HepG2 (cell line): ENCODE results near the gene PLAAT3. TPM values are rescaled to one million over a fixed set of nuclear protein-coding genes. Genes with fewer than 3 reads are reported as not detected.

ENCODE experiments used
- ATAC-seq: fragments of 200-7000 bp; cut with Tn5 transposase; 3 replicates; pipeline ENCODE4 v1.9.1; 2020; ENCODE audit warnings: mild to moderate bottlenecking, moderate library complexity
- BruUV-seq: library from RNA; stranded (reverse); fragments of 400-500 nt; replicated peaks from 2 replicates; lab custom pipeline; 2021; lab: Mats Ljungman, UMichigan
- CTCF ChIA-PET: fragments of 300-600 bp; formaldehyde crosslinking; extraction: SDS; loops from one replicate; lab custom pipeline; 2021; ENCODE audit warnings: low total read pairs, inconsistent platforms, low intra/inter-chr PET ratio; lab: Yijun Ruan, JAX
- POLR2A ChIA-PET: fragments of 350-600 bp; sonication (Branson Sonifier 250); formaldehyde crosslinking; loops from one replicate; lab custom pipeline; 2020; ENCODE audit warnings: antibody characterized with exemption, inconsistent platforms; lab: Yijun Ruan, JAX
- DNase-seq: peaks from one replicate; pipeline ENCODE4 v3.0.0-alpha.2; 2015; ENCODE audit warnings: low spot score
- FAIRE-seq: peaks from 3 replicates; lab custom pipeline; 2011; peaks lifted over from hg19 to GRCh38; lab: Jason Lieb, UNC
- H2AFZ ChIP-seq: one replicate; pipeline ENCODE4 v1.6.1; 2011; ENCODE audit warnings: low read length, inconsistent platforms
- H3K27ac ChIP-seq: fragments of 300-600 bp; 3 replicates; pipeline ENCODE4 v1.8.0; 2011; ENCODE audit warnings: mixed run types, mild to moderate bottlenecking, mixed read lengths, low read length, inconsistent platforms; ENCODE audit not compliant: insufficient read depth; ENCODE audit errors: extremely low read length
- H3K27me3 ChIP-seq, 2 experiments: fragments of 200-600 bp in 1 of 2; 2 replicates in 1 of 2; 3 replicates in 1 of 2; pipeline versions ENCODE4 v1.6.0 to v1.8.0; 2011; ENCODE audit warnings: low read length in 2 of 2, mild to moderate bottlenecking in 2 of 2, moderate library complexity in 2 of 2, inconsistent platforms in 1 of 2; ENCODE audit not compliant: insufficient read depth in 2 of 2, control insufficient read depth in 1 of 2
- H3K36me3 ChIP-seq, 2 experiments: fragments of 200-600 bp in 1 of 2; replicated peaks in 1 of 2; 2 replicates in 1 of 2; 3 replicates in 1 of 2; pipeline versions ENCODE4 v1.5.1 to v1.8.0; 2011; ENCODE audit warnings: low read length in 2 of 2, inconsistent platforms in 1 of 2; ENCODE audit not compliant: insufficient read depth in 2 of 2, control insufficient read depth in 1 of 2
- H3K4me1 ChIP-seq: 2 replicates; pipeline ENCODE4 v1.5.1; 2012; ENCODE audit warnings: low read length, inconsistent platforms; ENCODE audit not compliant: insufficient read depth
- H3K4me2 ChIP-seq: 2 replicates; pipeline ENCODE4 v1.6.0; 2011; ENCODE audit warnings: low read depth, low read length, inconsistent platforms
- H3K4me3 ChIP-seq, 3 experiments: fragments of 200-600 bp in 1 of 3; sonication (generic), shearing (Covaris generic) in 1 of 3; replicated peaks in 1 of 3; 2 replicates each; pipeline ENCODE4 v1.5.1; 2011 to 2016; ENCODE audit warnings: low read length in 3 of 3, inconsistent platforms in 2 of 3, low read depth in 2 of 3, mild to moderate bottlenecking in 2 of 3, control low read depth in 1 of 3, mixed read lengths in 1 of 3; ENCODE audit not compliant: insufficient read depth in 1 of 3
- H3K79me2 ChIP-seq: one replicate; pipeline ENCODE4 v1.6.1; 2011; ENCODE audit warnings: low read length, inconsistent platforms; ENCODE audit not compliant: insufficient read depth
- H3K9ac ChIP-seq: 2 replicates; pipeline ENCODE4 v1.6.0; 2011; ENCODE audit warnings: mild to moderate bottlenecking, low read depth, low read length, inconsistent platforms; ENCODE audit not compliant: insufficient read depth
- H3K9me3 ChIP-seq: 2 replicates; pipeline ENCODE4 v1.5.1; 2012; ENCODE audit warnings: mild to moderate bottlenecking, low read length
- H4K20me1 ChIP-seq: 2 replicates; pipeline ENCODE4 v1.6.0; 2011; ENCODE audit warnings: inconsistent platforms, mild to moderate bottlenecking, low read length, moderate library complexity; ENCODE audit not compliant: insufficient read depth
- AHR ChIP-seq: IDR thresholded peaks from 2 replicates; pipeline ENCODE4 v1.6.1; 2018; ENCODE audit warnings: missing genetic modification reagents, missing compliant biosample characterization
- ATF1 ChIP-seq: IDR thresholded peaks from 2 replicates; pipeline ENCODE4 v1.6.1; 2016; ENCODE audit warnings: mild to moderate bottlenecking, control low read depth
- BRD4 ChIP-seq: sonication (generic); formaldehyde crosslinking; IDR thresholded peaks from 2 replicates; pipeline ENCODE4 v1.4.0; 2020; ENCODE audit warnings: missing genetic modification reagents
- CBX2 ChIP-seq, 2 experiments: fragments of 200-600 bp in 1 of 2; sonication (generic); formaldehyde crosslinking in 1 of 2; IDR thresholded peaks; 2 replicates each; pipeline versions ENCODE4 v1.7.0 to v1.8.1; 2018 to 2022; ENCODE audit warnings: low read depth in 2 of 2, low read length in 1 of 2, mild to moderate bottlenecking in 1 of 2, missing genetic modification reagents in 1 of 2
- HNRNPUL1 ChIP-seq: fragments of 200-400 bp; formaldehyde crosslinking; IDR thresholded peaks from 2 replicates; pipeline ENCODE4 v1.6.1; 2017; ENCODE audit warnings: low read depth, mild to moderate bottlenecking, low read length, moderate library complexity
- NR2C2 ChIP-seq: sonication (generic); formaldehyde crosslinking; IDR thresholded peaks from 2 replicates; pipeline ENCODE4 v1.4.0; 2020; ENCODE audit warnings: missing genetic modification reagents, mild to moderate bottlenecking, moderate library complexity, borderline replicate concordance
- PHF8 ChIP-seq: sonication (generic); formaldehyde crosslinking; IDR thresholded peaks from 2 replicates; pipeline ENCODE4 v1.5.0; 2020; ENCODE audit warnings: missing genetic modification reagents
- PTBP1 ChIP-seq: fragments of 200-400 bp; formaldehyde crosslinking; IDR thresholded peaks from 2 replicates; pipeline ENCODE4 v1.6.1; 2018; ENCODE audit warnings: low read length, low read depth; ENCODE audit not compliant: poor library complexity, severe bottlenecking
- SATB2 ChIP-seq: sonication (generic); formaldehyde crosslinking; IDR thresholded peaks from 2 replicates; pipeline ENCODE4 v1.5.0; 2020; ENCODE audit warnings: missing genetic modification reagents
- SNAPC2 ChIP-seq: sonication (generic); formaldehyde crosslinking; IDR thresholded peaks from 2 replicates; pipeline ENCODE4 v1.8.1; 2022; ENCODE audit warnings: mild to moderate bottlenecking, missing genetic modification reagents
- SYNCRIP ChIP-seq: fragments of 200-400 bp; formaldehyde crosslinking; IDR thresholded peaks from 2 replicates; pipeline ENCODE4 v1.6.1; 2018; ENCODE audit warnings: mild to moderate bottlenecking, low read depth, low read length; ENCODE audit not compliant: insufficient read depth
- THAP11 ChIP-seq: IDR thresholded peaks from 2 replicates; pipeline ENCODE4 v1.6.1; 2016; ENCODE audit warnings: missing biosample characterization, missing genetic modification reagents
- ZNF432 ChIP-seq: sonication (generic); formaldehyde crosslinking; IDR thresholded peaks from 2 replicates; pipeline ENCODE4 v1.5.0; 2020; ENCODE audit warnings: missing genetic modification reagents, mild to moderate bottlenecking, borderline replicate concordance
- ZNF530 ChIP-seq: sonication (generic); formaldehyde crosslinking; IDR thresholded peaks from 2 replicates; pipeline ENCODE4 v1.5.0; 2020; ENCODE audit warnings: low read depth, mild to moderate bottlenecking, missing genetic modification reagents
- ZNF746 ChIP-seq: sonication (generic); formaldehyde crosslinking; IDR thresholded peaks from 2 replicates; pipeline ENCODE4 v1.8.0; 2022; ENCODE audit warnings: mild to moderate bottlenecking, missing genetic modification reagents
- ZNF773 ChIP-seq: sonication (generic); formaldehyde crosslinking; IDR thresholded peaks from 2 replicates; pipeline ENCODE4 v1.4.0; 2020; ENCODE audit warnings: missing genetic modification reagents, borderline replicate concordance
- WGBS: methylation state at CpG from one replicate; pipeline ENCODE4 v1.1.6; 2017; ENCODE audit warnings: low lambda C conversion rate; 5-methylcytosine and 5-hydroxymethylcytosine counted together
- in situ Hi-C: cut with HindIII; loops from 2 replicates; pipeline ENCODE4 v1.10.0; 2017; ENCODE audit warnings: low pct_unique_long_range_greater_than_20kb; ENCODE audit not compliant: extremely low pct_ligation_motif_present
- intact Hi-C: fragments of 100-400 bp; cut with micrococcal nuclease; formaldehyde crosslinking; loops from one replicate; pipeline ENCODE4 v1.10.0; 2022; ENCODE audit not compliant: unreplicated experiment
- polyA plus RNA-seq, 8 experiments: library from polyadenylated mRNA; depleted of rRNA in 3 of 8; stranded (reverse) in 7 of 8; unstranded in 1 of 8; fragments of >200 nt; fragmentation: Illumina TruSeq in 4 of 8; extraction: Trizol in 4 of 8; gene quantifications; 2 replicates each; pipeline versions ENCODE4 v1.2.1 to v1.2.3, GENCODE V29; 2011 to 2016; ENCODE audit warnings: low read depth in 4 of 8, missing spikeins in 1 of 8, mixed read lengths in 1 of 8; ENCODE audit not compliant: insufficient read depth in 1 of 8
- total RNA-seq, 5 experiments: library from RNA; depleted of rRNA; stranded (reverse); fragments of >200 nt; fragmentation: Illumina TruSeq; extraction: Trizol; gene quantifications; 2 replicates each; pipeline ENCODE4 v1.2.3, GENCODE V29; 2016; ENCODE audit warnings: low read depth in 1 of 5
- TF ChIP-seq, protein P1 (sequence below): sonication (generic); formaldehyde crosslinking; conservative IDR thresholded peaks from 2 replicates; pipeline ENCODE4 v1.8.0; 2022; ENCODE audit warnings: missing genetic modification reagents
- TF ChIP-seq, protein P2 (sequence below): sonication (generic); formaldehyde crosslinking; IDR thresholded peaks from 2 replicates; pipeline ENCODE4 v1.4.0; 2020; ENCODE audit warnings: missing genetic modification reagents
- TF ChIP-seq, protein P3 (sequence below), 2 experiments: sonication (generic) in 1 of 2; formaldehyde crosslinking in 1 of 2; IDR thresholded peaks; 2 replicates each; pipeline versions ENCODE4 v1.4.0 to v1.6.1; 2016 to 2020; ENCODE audit warnings: borderline replicate concordance in 1 of 2, low read depth in 1 of 2, mild to moderate bottlenecking in 1 of 2, missing genetic modification reagents in 1 of 2

Gene PLAAT3
- total and polyA plus RNA-seq, 2 of the 13 experiments (the other 11 are each of a cell fraction or from before 2014, with no cell fraction given): 9.3 to 16.4 TPM

DNA sequence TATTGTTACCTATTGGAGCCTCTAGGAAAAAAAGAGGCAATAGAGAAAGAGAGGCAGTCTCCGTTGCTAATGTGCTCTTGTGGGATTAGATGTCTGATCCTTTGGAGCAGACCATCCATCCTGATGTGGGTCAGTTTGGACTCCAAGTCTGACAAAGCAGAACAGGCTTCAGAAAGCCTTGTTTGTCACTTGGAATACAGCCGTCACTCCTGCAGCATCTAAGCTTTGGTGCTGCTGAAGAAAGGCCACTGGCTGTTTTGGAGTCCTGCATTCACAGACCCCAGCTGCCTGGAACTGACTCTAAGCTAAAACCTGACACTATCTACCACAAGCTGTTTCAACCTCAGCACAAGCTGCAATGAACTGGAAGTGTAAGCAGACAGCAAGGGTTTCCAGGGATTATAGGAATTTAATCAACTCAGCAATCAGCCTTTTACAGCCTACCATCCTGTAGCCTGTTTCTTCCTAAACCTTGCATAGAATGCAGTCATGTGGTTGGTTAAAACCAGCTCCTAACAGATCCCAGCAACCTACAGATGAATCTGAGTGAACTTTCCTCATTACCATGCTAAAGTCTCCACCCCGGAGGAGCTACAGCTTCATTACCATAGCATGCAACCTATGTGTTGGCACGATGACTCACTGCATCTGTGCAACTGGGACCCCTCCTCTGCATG is 81.3 kb downstream of the PLAAT3 start:
- in situ Hi-C loops: no loop called here
- Histone ChIP-seq H3K27me3 (0 out of 5 replicates have a peak, but pooled peaks cover 0 to 17% of the 10 kb centered on the region in 2 experiments), H3K4me3 (no peak overlapping the region), H3K4me1 (peaks cover 35% of the 10 kb centered on the region), H3K27ac (no peak overlapping the region), H3K36me3 (no peaks in the 10 kb centered on the region), H3K9ac (no peak overlapping the region), H4K20me1 (no peaks in the 10 kb centered on the region), H3K9me3 (no peaks in the 10 kb centered on the region), H2AFZ (no peak overlapping the region), H3K79me2 (no peaks in the 10 kb centered on the region), H3K4me2 (no peak overlapping the region)
- WGBS: 27% methylated on average over 3 of the region's 4 CpGs
- no peak for FAIRE-seq
- POLR2A ChIA-PET: no interaction called here
- intact Hi-C loops: no loop called here
- CTCF ChIA-PET: no interaction called here
- DNase-seq: no peak
- no peak for ATAC-seq
- BruUV-seq: no TSS peak
- TF ChIP-seq, protein P1, sequence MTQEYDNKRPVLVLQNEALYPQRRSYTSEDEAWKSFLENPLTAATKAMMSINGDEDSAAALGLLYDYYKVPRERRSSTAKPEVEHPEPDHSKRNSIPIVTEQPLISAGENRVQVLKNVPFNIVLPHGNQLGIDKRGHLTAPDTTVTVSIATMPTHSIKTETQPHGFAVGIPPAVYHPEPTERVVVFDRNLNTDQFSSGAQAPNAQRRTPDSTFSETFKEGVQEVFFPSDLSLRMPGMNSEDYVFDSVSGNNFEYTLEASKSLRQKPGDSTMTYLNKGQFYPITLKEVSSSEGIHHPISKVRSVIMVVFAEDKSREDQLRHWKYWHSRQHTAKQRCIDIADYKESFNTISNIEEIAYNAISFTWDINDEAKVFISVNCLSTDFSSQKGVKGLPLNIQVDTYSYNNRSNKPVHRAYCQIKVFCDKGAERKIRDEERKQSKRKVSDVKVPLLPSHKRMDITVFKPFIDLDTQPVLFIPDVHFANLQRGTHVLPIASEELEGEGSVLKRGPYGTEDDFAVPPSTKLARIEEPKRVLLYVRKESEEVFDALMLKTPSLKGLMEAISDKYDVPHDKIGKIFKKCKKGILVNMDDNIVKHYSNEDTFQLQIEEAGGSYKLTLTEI: no peak
- TF ChIP-seq THAP11 (CRISPR knock-in tag) (no peak), ZNF432 (CRISPR knock-in tag) (no peak), NR2C2 (CRISPR knock-in tag) (no peak), BRD4 (CRISPR knock-in tag) (no peak), SNAPC2 (no peak), ATF1 (CRISPR knock-in tag) (no peak), SATB2 (CRISPR knock-in tag) (no peak), CBX2 (IDR thresholded peaks at IDR 0.05; ENCODE audit: low read depth, low read length) (no peak), CBX2 (CRISPR knock-in tag; IDR thresholded peaks at IDR 0.05; ENCODE audit: low read depth) (no peak), HNRNPUL1 (no peak), PTBP1 (no peak), ZNF746 (CRISPR knock-in tag) (no peak), ZNF530 (no peak), AHR (CRISPR knock-in tag) (no peak), SYNCRIP (no peak), PHF8 (no peak), ZNF773 (CRISPR knock-in tag) (no peak)
- TF ChIP-seq, protein P2, sequence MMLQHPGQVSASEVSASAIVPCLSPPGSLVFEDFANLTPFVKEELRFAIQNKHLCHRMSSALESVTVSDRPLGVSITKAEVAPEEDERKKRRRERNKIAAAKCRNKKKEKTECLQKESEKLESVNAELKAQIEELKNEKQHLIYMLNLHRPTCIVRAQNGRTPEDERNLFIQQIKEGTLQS (CRISPR knock-in tag): no peak
- TF ChIP-seq, protein P3, sequence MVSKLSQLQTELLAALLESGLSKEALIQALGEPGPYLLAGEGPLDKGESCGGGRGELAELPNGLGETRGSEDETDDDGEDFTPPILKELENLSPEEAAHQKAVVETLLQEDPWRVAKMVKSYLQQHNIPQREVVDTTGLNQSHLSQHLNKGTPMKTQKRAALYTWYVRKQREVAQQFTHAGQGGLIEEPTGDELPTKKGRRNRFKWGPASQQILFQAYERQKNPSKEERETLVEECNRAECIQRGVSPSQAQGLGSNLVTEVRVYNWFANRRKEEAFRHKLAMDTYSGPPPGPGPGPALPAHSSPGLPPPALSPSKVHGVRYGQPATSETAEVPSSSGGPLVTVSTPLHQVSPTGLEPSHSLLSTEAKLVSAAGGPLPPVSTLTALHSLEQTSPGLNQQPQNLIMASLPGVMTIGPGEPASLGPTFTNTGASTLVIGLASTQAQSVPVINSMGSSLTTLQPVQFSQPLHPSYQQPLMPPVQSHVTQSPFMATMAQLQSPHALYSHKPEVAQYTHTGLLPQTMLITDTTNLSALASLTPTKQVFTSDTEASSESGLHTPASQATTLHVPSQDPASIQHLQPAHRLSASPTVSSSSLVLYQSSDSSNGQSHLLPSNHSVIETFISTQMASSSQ (IDR thresholded peaks at IDR 0.05; ENCODE audit: low read depth): no peak
- TF ChIP-seq, protein P3 (CRISPR knock-in tag; IDR thresholded peaks at IDR 0.05; ENCODE audit: borderline replicate concordance): no peak
